Measurements from ENCODE around the gene KMT2D.

The KMT2D gene

DNA sequence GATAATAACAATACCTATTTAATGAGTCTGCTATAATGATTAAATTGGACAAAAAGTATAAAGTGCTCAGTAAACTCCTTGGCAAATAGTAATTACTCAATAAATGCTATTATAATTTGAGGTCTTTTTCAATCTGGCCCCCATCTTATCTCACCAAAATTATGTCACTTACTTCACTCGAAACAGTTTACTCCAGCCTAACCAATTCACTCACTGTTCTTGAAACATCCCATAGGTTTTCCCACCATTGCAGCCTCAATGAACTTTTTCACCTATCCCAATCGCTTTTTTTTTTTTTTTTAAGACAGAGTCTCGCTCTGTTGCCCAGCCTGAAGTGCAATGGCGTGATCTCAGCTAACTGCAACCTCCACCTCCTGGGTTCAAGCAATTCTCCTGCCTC is 24.6 kb downstream of the KMT2D start:
- DNase-seq (ENCODE audit: low read depth in 2 of 2), result no peak

DNA sequence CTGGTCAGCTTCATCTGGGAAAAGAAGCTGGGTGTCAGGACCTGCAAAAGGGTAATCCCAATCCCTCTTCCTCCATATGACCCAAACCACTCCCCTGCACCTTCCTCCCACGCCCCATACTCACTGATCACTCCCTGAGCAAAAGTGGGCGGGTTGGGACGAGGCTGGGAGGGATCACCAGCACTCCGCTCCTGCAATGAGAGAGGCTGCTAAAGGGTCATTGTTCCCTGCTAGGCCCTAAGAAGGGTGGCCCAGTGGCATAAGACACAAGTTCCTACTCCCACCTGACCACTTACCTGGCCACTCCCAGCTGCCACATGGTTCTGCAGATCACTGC is 26.3 kb downstream of the KMT2D start:
- no peak for DNase-seq (ENCODE audit: low read depth in 2 of 2)

DNA sequence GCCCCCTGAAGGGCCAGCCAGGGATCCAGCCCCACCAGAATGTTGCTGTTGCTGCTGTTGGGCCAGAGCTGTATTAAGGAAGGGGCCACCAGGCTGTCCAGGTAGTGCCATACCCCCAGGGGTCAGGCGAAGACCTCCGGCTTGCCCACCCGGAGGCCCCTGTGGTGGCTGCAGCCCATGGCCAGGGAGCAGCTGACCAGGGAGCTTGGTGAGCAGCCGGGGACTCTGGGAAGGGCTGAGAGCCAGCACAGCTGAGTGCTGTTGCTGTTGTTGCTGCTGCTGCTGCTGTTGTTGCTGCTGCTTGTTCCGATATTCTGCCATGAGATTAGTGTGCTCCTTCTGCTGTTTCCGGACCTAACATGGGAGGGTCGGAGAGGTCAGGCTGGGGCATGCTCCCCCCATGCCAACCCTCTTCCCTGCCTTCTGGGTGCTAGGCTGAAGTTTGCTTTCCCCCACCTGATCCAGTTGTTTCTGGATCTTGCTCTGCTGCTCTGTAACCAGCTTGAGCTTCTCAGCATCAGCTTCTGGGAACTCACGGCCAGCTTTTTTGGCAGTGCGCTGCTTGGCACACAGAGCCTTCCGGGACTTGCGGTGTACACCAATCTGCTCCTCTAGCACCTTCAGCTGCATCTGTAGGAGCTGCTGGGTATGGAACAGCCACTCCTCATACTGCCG is 26.8 kb downstream of the KMT2D start:
- DNase-seq (ENCODE audit: low read depth in 2 of 2), result no peak

DNA sequence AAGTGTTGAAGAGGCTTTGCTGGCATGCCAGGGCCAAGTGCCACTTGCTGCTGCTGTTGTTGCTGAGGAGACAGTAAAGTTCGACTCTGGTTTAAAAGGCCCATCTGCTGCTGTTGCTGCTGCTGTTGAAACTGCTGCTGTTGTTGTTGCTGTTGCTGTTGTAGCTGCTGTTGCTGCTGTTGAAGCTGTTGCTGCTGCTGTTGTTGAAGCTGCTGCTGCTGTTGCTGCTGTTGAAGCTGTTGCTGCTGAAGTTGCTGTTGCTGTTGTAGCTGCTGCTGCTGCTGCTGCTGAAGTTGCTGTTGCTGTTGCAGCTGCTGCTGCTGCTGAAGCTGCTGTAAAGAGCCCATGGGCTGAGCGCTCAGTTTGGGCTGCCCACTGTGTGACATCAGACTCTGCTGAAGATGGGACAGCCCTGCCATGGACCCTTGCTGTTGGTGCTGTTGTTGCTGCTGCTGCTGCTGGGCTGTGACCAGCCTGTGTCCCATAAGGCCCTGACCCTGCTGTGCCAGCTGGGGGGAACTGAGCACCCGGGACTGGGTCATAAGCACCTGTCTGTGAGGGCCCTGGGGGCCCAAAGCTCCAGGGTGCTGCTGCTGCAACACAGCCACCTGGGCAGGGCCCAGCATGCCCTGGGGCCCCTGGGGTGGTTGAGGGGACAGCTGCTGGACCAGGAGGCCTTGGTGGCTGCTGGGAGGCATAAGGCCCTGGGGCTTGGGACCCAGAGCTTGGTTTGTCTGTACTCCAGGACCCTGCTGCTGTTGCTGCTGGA is 27.7 kb downstream of the KMT2D start:
- DNase-seq (ENCODE audit: low read depth in 2 of 2), result no peak

DNA sequence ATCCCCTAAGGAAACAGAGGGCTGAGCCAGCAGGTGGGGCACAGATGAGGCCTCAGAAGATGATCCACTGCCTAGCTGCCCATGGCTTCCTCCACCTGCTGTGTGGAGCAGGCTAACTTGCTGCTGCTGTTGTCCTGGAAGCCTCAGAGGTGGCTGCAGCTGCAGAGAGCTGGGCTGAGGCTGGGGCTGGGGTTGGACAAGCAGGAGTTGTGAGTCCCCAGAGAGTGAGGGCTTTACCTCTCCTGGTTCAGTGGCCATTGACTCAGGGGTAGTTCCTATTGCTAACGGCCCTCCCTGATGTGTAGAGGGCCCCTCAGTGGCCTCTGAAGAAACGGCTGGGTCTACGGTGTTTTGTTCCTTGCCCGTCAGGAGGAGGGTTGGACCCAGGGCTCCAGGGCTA is 28.3 kb downstream of the KMT2D start:
- no peak for DNase-seq (ENCODE audit: low read depth in 2 of 2)

DNA sequence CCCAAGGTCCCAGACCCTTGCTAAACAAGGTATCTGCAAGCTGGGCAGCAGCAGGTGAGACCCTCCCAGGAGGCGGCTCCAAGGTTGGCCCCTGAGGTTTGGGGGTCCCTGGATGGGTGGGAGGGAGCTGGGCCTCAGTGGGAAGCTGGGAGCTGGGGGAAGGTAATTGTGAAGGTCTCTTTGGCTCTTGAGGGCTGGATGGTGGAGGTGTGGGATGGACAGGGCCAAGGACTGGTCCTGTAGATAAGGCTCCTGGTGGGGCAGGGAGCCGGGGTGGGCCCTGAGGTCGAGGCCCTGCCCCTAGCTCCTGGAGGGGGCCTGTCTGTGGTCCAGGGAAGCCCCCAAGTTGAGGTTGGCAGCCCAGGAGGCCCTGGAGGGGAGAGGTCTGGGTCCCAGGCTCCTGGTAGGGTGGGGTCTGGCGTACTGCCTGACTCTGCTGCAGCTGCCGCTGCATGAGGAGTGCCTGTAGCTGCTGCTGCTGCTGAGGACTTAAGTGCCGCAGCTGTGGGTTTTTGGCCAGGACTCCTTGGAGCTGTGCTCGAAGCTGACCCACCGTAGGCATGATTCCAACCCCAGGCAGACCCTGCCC is 28.9 kb downstream of the KMT2D start:
- no peak for DNase-seq (ENCODE audit: low read depth in 2 of 2)

DNA sequence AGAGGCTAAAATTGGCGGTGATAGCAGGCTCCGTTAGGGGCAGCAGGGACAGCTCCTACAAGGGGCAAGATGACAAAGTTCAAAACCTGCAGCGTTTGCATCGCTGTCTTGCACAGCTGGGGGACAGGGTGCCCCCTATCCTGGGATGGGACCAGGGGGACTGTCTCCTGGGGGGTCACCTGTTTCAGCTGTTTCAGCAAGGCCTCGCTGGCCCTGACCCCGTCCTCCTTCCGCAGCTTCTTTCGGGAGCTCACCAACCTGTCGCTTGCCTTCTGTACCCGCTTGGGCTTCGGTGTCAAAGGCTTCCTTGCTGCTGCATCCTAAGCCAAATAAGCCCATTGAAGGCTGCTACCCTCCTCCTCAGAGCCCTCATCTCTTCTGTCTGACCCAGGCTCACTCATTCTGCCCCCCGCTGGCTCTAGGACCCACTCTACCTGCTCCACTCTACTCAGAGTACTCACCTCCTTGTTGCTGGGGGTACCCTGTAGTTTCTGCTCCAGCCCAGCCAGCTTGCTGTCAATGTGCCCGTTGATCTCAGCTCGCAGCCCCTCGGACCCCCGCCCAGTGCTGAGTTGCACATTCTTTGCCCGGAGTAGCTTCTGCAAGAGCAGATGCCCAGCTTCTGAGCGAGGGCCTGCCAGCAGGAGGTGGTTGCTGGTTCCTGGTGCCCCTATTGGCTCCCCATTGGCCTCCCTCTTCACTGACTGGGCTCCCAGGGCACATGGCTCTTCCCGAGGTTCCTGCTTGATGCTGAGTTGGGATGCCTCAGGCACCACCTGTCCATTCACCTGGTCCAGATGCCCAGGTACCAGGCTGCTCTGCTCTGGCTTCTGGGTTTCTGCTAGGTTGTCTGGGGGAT is 29.7 kb downstream of the KMT2D start:
- DNase-seq (ENCODE audit: low read depth in 2 of 2), result no peak

DNA sequence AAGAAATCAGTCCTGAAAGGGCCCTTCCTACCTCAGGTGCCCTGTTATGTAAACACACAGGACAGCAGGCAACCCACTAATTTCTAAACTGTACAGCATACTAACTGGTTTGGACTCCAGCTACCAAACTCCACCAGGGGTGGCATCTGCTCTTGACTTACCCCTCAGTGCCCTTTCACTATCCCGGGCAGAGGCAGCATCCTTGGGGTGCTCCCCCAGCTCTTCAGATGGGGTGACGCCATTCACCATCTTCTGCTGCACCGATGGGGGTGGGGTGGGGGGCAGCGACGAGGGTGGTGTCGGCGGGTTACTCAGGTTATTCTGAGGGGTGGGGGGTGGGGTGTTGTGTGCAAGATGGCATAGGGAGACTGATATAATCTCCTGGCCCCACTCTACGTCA is 30.5 kb downstream of the KMT2D start:
- DNase-seq (ENCODE audit: low read depth in 2 of 2), result no peak

DNA sequence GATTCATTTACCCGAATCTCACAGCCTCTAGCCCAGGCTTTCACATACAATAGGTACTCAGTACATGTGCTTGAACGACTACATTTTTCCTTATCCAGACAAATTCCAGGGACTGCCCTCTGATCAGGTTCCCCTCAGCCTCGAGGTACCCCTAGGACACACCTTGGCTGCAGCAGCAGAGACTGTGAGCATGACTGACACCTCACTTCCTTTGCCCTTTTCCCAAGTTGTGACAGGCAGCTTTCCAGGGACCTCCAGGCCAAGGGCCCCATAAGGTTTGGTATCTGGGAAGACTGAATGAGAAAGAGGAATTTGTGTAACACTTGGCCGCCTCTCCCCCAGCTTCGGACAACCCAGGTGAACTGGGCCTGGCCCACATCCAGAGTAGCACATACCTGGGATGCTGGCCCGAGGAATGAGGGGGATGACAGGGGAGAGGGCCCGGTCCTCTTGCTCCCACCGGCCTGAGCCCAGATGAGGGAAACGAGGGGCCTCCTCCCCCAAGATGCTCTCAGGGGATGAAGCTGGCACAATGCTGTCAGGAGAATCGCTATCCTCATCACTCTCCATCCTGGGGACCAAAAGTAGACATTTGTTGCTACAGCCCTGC is 31.8 kb downstream of the KMT2D start:
- DNase-seq (ENCODE audit: low read depth in 2 of 2), result no peak

DNA sequence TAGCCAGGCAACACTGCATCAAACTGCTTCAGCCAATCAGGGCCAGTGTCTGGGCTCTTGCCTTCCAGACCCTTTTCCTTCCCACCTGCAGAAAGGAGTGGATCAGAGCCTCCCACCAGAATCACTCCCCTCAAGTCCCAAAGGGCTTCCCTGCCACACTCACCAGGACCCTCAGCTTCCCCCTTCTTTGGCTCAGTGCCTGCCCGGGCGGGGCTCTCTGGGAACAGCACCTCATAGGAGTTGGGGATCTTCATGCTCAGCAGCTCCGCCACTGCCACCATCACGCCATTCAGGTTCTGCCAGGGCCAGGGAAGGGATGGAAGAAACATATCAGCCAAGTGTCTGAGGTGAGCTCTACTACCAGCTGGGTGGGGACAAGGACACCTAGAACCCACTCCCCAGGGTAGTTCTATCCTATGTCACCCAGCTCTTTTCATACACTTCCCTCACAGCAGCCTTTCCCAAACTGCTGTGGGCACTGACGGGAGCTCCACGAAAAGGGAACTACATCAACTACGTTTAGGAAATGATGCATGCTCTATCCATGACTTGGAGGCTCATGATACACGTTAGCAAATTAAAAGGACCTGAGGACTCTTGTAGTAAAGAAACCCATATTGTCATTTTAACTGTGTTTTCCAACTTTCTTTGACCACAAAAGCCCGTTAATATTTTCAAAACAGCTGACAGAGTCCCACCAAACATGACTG is 32.6 kb downstream of the KMT2D start:
- no peak for DNase-seq (ENCODE audit: low read depth in 2 of 2)

DNA sequence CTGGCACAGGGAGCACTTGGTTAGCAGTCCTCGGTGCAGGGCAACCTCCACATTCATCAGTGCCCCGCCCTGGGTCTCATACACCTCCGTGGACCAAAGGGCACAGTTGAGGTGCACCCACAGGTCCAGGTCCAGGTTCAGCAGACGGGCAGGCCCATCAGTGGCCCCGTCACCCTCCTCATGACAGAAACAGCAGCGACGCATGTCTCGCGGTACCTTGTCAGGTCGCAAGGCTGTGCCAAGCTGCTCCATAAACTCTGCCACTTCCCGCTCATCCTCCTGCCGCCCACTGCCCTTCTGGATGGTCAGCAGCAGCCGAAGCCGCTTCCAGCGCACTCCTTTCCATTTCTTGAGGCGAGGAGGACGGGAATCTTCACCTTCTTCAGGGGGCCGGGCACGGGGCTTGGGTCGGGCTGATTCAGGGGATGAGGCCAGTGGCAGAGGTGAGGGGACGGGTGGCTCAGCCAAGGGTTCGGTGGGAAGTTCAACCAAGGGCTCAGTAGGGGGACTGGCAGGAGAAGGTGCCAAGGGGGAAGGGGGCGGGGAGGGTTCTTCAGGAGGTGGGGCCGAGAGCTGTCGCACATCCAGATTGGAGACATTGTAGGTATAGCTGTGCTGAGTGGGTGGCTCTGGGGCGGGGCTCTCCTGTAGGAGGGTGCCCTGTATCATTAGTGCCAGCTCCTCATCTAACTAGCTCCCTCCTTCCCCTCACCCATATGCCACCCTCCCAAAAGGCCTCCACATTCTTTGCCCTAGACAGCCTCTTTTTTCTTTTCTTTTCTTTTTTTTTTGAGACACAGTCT is 33.7 kb downstream of the KMT2D start:
- no peak for DNase-seq (ENCODE audit: low read depth in 2 of 2)

DNA sequence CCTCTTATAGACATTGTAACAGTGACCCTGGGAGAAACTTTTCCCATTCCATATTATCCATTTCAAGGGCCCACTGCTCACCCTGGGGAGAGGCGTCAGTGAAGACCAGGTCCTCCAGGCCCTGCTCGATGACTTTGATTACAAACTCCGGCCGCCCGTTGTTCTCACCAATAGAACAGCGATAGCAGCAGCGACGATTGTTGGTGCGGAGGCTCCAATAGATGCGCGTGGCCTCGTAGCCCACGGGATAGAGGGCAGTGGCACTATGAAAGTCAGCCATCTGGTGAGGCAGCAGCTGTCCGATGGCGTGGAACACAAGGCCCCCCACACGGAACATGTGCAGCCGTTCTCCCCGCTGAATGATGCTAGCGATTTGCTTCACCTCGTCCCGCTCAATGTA is 34.5 kb downstream of the KMT2D start:
- no peak for DNase-seq (ENCODE audit: low read depth in 2 of 2)

DNA sequence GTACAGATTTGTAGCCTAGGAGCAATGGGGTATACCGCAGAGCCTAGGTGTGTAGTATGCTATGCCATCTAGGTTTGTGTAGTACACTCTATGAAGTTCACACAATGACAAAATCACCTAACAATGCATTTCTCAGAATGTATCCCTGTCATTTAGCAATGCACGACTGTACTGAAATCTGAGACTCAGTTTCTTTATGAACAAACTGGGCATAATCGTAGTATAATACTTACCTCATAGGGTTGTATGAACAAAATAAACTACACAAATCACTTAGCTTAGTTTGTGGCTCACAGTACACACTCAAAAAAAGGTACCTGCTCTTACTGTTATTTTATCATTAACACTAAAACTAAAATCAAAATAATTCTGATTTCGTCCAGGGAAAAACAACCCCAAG is 35.1 kb downstream of the KMT2D start:
- no peak for DNase-seq (ENCODE audit: low read depth in 2 of 2)

DNA sequence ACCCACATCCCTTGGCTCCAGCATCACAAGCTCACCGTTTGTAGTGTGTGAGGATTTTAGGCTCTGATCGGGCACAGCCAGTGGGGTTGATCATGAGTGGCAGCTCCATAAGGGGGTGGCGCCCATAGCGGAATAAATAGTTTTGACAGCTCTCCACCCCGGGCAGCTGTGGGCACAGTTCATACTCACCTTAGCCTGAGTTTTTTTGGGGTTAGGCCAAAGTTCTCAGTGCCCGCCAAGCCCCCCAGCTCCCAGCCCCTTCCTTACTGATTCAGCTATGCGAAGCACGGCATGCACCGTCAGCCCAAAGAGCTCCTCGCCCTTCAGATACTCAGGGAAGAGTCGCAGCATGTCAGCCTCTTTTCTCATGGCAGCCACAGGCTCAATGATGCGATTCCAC is 36.1 kb downstream of the KMT2D start:
- DNase-seq (ENCODE audit: low read depth in 2 of 2), result no peak

DNA sequence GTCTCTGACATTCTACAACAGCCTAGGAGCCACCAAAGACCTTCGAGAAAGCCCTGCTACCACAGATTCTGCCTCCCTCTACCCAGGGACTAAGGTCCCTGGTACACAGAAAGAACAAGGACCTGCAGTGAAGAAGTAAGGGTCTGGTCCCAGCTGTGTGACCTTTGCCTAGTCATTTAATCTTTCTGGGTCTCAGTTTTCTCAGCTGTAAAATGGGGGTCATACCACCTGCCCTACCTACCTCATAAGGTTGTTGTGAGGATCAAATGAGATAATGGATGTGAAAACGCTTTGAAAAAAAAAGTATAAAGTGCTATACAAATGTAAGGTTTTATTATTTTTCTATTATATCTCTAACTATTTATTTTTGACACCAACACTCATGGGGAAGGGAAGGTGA is 36.8 kb downstream of the KMT2D start:
- no peak for DNase-seq (ENCODE audit: low read depth in 2 of 2)

DNA sequence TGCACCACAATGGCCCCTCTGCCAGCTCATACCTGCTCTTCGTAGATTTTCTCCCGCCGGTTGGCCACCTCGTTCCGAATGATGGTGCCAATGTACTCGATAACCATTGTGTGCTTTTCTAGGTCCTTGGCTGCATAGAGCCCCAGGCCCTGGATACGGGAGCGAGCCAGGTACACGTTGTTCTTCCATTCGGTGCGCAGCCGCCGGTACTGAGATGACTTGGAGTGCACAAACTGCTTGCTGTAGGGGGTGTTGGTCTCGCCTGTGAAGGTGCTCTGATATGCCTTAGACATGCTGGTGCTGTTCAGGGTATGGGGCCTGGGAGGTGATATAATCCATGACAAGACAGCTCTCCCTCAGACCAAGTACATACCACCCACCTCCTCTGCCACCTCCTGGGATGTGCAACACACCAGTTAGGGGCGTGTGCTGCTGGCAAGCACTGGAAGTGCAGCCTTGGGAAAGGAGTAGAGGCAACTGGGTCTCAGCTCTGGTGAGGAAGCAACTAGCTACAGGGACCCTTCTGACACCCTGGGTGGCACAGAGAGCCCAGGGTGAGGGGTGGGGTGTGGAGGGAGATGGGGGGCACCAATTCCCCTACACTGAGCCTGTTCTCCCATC is 37.9 kb downstream of the KMT2D start:
- DNase-seq (ENCODE audit: low read depth in 2 of 2), result no peak

DNA sequence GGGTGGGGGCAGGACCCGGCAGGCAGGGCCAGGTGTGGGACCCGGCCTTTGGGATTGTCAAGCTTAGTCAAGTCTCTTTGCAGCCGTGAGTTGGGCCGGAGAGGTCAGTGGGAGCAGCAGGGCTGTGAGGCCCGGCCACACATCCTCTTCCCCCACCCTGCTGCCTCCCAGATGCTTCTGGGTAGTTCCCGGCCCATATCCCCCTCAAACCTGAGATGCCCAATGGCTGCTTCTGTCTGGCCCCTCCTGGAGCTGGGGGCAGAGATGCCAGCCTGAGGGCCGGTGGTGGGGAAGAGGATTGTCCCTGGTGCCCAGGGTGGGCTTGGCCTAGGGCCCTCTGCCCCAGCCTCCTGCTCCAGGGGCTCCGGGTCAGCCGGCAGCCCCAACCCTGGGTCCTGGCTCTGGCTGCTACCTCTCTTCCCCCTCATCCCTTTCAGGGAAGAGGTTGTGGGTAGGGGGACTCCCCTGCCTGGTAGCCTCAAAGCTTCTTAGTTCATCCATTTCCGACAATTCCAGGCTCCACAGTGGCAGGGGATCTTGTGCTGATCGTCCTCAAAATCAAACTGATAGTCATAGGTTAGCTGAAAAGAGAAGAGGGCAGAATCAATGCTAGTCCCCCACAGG is 39.2 kb downstream of the KMT2D start:
- no peak for DNase-seq (ENCODE audit: low read depth in 2 of 2)

DNA sequence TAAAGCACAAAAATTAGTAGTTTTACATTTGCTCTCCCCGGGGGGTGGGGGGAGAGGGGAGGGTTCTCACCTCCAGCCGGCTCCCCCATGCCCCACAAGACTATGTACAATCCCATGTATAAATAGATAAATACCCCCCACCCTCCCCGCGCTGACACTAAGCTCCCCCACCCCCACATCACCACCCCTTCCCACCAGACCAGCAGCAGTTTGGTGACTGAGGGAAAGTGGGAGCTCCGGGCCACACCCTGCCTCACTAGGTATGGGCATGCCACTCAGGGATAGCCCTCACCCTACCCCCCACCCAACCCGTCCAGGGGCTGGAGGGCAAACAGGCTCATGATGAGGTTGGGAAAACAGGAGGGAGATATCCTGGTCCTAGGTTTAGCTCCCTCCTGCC is 40.2 kb downstream of the KMT2D start:
- no peak for DNase-seq (ENCODE audit: low read depth in 2 of 2)

DNA sequence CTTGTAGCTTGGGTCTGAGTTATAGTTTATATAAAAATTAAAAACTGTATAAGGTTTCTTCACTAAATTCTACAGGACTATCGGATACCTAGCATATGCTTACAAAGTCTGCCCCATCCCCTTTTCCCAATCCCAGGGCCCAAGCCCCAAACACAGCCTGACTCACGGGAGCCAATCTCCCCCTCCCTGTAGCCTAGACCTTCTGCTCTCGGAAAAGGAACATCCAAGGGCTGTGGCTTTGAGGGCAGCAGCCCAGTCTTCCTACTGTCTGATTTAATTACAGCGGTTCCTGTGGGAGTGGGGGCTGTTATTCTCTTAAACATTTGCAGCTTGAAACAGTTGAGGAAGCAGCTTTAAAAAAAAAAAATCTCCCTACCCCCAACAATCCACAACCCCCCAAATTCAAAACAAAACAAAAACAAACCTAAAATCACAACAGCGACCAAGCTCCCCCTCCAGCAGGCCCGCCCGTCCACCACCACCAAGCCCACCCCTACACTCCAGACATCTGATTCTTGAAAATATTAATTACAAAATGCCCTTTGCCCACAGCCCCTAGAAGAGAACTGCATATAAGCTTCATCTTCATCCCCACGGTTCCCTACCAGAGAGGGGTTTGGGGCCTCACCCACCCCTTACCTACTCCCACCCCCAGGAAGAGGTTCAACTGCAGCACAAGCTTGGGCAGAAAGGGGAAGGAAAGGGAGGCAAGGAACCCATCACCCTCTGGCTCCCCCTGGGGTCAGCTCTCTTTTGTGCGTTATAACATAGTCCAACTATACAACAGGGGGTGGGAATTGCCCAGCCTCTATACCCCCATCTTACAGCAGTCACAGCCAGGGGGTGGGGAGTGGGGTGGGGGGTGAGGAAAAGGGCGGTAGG is 40.9 kb downstream of the KMT2D start:
- DNase-seq (ENCODE audit: low read depth in 2 of 2), result peak in 1 of 2 donors; percentile 22

All from activated CD4-positive, alpha-beta T cell treated with anti-CD3 and anti-CD28 coated beads for 24 hours (primary cell).